Measurements from ENCODE around the gene TXNRD2. TPM values are rescaled to one million over a fixed set of nuclear protein-coding genes. Genes with fewer than 3 reads are reported as not detected.
"Not testable (repeated sequence)": the region's sequence is repeated elsewhere in the genome, so short reads cannot be mapped to it uniquely, and the experiment has no call there.

Gene TXNRD2
- total RNA-seq, 1 donor from 2014 or later, result 33.3 TPM

- DNase-seq (ENCODE audit: low spot score), result no peak
- intact Hi-C loops (cut with DNase I), result no loop called here
These were observed 10.8 kb downstream of the TXNRD2 start for GRCh38 chr22:19930551-19931486.

- intact Hi-C loops (cut with DNase I), result no loop called here
- DNase-seq (ENCODE audit: low spot score), result no peak
These were observed 11.8 kb downstream of the TXNRD2 start for GRCh38 chr22:19929586-19930550.

- DNase-seq (ENCODE audit: low spot score), result no peak
- intact Hi-C loops (cut with DNase I), result no loop called here
These were observed 13.4 kb downstream of the TXNRD2 start for GRCh38 chr22:19928207-19928606.

GRCh38 chr22:19927696-19928095, 13.9 kb downstream of the TXNRD2 start:
- intact Hi-C loops (cut with DNase I), result no loop called here
- DNase-seq (ENCODE audit: low spot score), result no peak

- DNase-seq (ENCODE audit: low spot score); intact Hi-C loops (cut with DNase I): not testable (repeated sequence)
These were observed 15.6 kb downstream of the TXNRD2 start for GRCh38 chr22:19926028-19926427.

- intact Hi-C loops (cut with DNase I), result no loop called here
- DNase-seq (ENCODE audit: low spot score), result no peak
These were observed 17.6 kb downstream of the TXNRD2 start for GRCh38 chr22:19923914-19924513.

- intact Hi-C loops (cut with DNase I), result no loop called here
- DNase-seq (ENCODE audit: low spot score), result no peak
These were observed 20.0 kb downstream of the TXNRD2 start for GRCh38 chr22:19921544-19922081.

GRCh38 chr22:19919701-19920363, 21.8 kb downstream of the TXNRD2 start:
- intact Hi-C loops (cut with DNase I), result no loop called here
- DNase-seq (ENCODE audit: low spot score), result no peak

GRCh38 chr22:19918332-19919106, 23.1 kb downstream of the TXNRD2 start:
- intact Hi-C loops (cut with DNase I), result no loop called here
- DNase-seq (ENCODE audit: low spot score), result no peak

GRCh38 chr22:19917389-19918138, 24.1 kb downstream of the TXNRD2 start:
- DNase-seq (ENCODE audit: low spot score), result no peak
- intact Hi-C loops (cut with DNase I), result no loop called here

GRCh38 chr22:19916941-19917340, 24.7 kb downstream of the TXNRD2 start:
- DNase-seq (ENCODE audit: low spot score), result no peak
- intact Hi-C loops (cut with DNase I), result no loop called here

GRCh38 chr22:19916006-19916405, 25.6 kb downstream of the TXNRD2 start:
- no peak for DNase-seq (ENCODE audit: low spot score)

GRCh38 chr22:19915287-19915954, 26.2 kb downstream of the TXNRD2 start:
- no peak for DNase-seq (ENCODE audit: low spot score)

More at GRCh38 chr22:19916006-19916405, 25.6 kb downstream of the TXNRD2 start:
- intact Hi-C loops (cut with DNase I), result no loop called here

GRCh38 chr22:19914201-19914943, 27.2 kb downstream of the TXNRD2 start:
- intact Hi-C loops (cut with DNase I), result no loop called here
- DNase-seq (ENCODE audit: low spot score), result no peak

More at GRCh38 chr22:19915287-19915954, 26.2 kb downstream of the TXNRD2 start:
- intact Hi-C loops (cut with DNase I), result no loop called here

GRCh38 chr22:19913337-19913936, 28.2 kb downstream of the TXNRD2 start:
- intact Hi-C loops (cut with DNase I), result no loop called here
- DNase-seq (ENCODE audit: low spot score), result no peak

Data from cardiac septum (tissue), 1 donor.